AG10803 (cell line): ENCODE data around the gene LIMS2.

Experiments used
- DNase-seq: peaks from one replicate; pipeline ENCODE4 v3.0.0; 2010; ENCODE audit warnings: low read depth
- H3K4me3 ChIP-seq: 2 replicates; pipeline ENCODE4 v1.5.1; 2011; ENCODE audit warnings: mild to moderate bottlenecking, low read length, control low read depth
- CTCF ChIP-seq: conservative IDR thresholded peaks from 2 replicates; pipeline ENCODE4 v1.5.1; 2011; ENCODE audit warnings: mild to moderate bottlenecking, low read length, control low read depth, inconsistent platforms

LIMS2 gene

GRCh38 chr2:127634066-127634617, 41.2 kb downstream of the LIMS2 start:
- peak; percentile 21 for DNase-seq
- no peak overlapping the region for H3K4me3 ChIP-seq
- TF ChIP-seq CTCF: no peak

- H3K4me3 ChIP-seq: no peak overlapping the region
- no peak for TF ChIP-seq CTCF
- DNase-seq: no peak
Observed at GRCh38 chr2:127633556-127634065, 41.7 kb downstream of the LIMS2 start.

DNA sequence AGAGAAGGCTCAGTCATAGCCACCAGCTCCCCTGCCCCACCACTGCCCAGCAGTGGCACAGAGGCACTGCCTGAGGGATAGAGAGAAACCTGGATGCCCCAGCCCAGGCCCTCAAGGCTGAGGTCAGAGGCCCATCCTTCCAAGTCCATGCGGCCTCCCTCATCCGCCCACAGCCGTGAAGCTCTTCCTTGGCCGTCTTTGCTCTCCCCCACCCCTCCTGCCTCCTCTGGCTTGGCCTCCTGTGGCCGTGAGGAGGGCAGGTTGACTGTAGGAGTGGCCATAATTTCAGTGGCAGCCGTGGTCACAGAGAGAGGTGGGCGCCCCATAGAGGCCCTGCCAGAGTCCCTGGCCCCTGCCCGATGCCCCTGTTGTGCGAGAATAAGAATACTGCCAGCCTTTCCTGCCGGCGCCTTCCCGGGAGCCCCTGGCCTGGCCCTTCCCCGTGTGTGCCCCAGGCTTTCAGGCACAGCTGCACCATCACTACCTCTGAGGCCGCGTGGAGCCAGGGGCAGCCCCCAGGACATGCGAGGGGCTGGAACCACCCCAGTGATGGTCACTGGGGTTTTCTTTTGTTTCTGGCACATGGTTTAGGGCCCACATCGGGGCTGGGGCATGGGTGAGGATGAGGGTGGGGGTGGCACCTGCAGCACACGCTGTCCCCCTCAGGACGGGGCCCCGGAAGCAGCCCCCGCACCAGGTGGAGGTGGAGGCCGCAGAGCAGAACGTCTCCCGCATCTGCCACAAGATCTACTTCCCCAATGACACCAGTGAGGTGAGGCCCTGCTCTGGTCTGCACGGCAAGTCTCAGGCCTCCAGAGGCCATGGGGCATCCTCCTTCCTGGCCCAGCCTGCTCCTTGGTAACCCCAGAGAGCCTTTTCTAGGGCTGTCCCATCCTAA, 42.5 kb downstream of the LIMS2 start:
- no peak for DNase-seq
- no peak for TF ChIP-seq CTCF
- no peak overlapping the region for H3K4me3 ChIP-seq

DNA sequence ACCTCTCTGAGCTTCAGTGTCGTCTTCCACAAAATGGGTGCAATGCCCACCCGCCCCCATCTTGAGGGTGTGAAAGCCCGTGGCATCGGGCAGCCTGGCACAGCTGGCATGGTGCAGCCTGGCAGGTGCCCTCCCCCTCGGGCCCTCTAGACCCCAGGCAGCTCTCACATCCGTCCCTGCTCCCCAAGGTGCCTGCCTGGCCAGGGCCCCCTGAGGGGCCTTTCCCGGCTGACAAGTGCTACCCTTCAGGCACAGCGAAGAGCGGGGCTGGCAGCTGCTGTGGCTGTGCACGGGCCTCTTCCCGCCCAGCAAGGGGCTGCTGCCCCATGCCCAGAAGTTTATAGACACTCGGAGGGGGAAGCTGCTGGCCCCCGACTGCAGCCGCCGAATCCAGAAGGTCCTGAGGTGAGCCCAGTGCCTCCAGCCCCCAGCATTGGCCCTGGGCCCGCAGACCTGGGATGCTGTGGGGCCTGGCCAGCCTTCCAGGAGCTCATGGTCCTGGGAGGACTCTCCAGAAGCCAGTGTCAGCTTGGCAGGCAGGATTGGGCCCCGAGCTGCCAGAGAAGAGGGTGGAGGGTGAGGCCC, 43.2 kb downstream of the LIMS2 start:
- no peak overlapping the region for H3K4me3 ChIP-seq
- DNase-seq: no peak
- TF ChIP-seq CTCF: no peak

GRCh38 chr2:127631541-127631996, 43.8 kb downstream of the LIMS2 start:
- no peak overlapping the region for H3K4me3 ChIP-seq
- no peak for TF ChIP-seq CTCF
- no peak for DNase-seq

- TF ChIP-seq CTCF: no peak
- H3K4me3 ChIP-seq: no peak overlapping the region
Observed at GRCh38 chr2:127630864-127631540, 44.3 kb downstream of the LIMS2 start.

More at GRCh38 chr2:127630864-127631540, 44.3 kb downstream of the LIMS2 start:
- DNase-seq: no peak
